Parathyroid adenoma (tissue), 2 donors: ENCODE measurements around the gene IFIT2.
"Not testable (repeated sequence)": the region's sequence is repeated elsewhere in the genome, so short reads cannot be mapped to it uniquely, and the experiment has no call there.

ENCODE experiments used
- H2AFZ ChIP-seq: fragments of 300-600 bp; sonication (generic); one replicate; pipeline ENCODE4 v1.7.0; 2017; ENCODE audit warnings: antibody characterized with exemption, mild to moderate bottlenecking
- H3K27ac ChIP-seq: fragments of 300-600 bp; sonication (generic); one replicate; pipeline ENCODE4 v1.7.0; 2017
- H3K27me3 ChIP-seq: fragments of 300-600 bp; sonication (generic); one replicate; pipeline ENCODE4 v1.7.0; 2017; ENCODE audit warnings: low read length; ENCODE audit not compliant: control insufficient read depth, insufficient read depth
- H3K36me3 ChIP-seq: fragments of 300-600 bp; sonication (generic); one replicate; pipeline ENCODE4 v1.7.0; 2017; ENCODE audit warnings: low read length; ENCODE audit not compliant: control insufficient read depth, insufficient read depth
- H3K4me1 ChIP-seq: fragments of 300-600 bp; sonication (generic); one replicate; pipeline ENCODE4 v1.7.0; 2017; ENCODE audit warnings: control low read depth
- H3K4me2 ChIP-seq: fragments of 300-600 bp; sonication (generic); one replicate; pipeline ENCODE4 v1.7.0; 2017; ENCODE audit warnings: low read length
- H3K4me3 ChIP-seq: fragments of 300-600 bp; sonication (generic); one replicate; pipeline ENCODE4 v1.7.0; 2017; ENCODE audit warnings: low read depth, low read length
- H3K79me2 ChIP-seq: fragments of 300-600 bp; sonication (generic); one replicate; pipeline ENCODE4 v1.7.0; 2017; ENCODE audit warnings: control low read depth
- H3K9ac ChIP-seq: fragments of 300-600 bp; sonication (generic); one replicate; pipeline ENCODE4 v1.7.0; 2017; ENCODE audit warnings: mild to moderate bottlenecking
- H3K9me3 ChIP-seq: fragments of 300-600 bp; sonication (generic); one replicate; pipeline ENCODE4 v1.7.0; 2017; ENCODE audit warnings: low read length; ENCODE audit not compliant: control insufficient read depth
- TF ChIP-seq, protein P1 (sequence below): fragments of 300-600 bp; sonication (generic); IDR thresholded peaks from one replicate; pipeline ENCODE4 v1.7.0; 2017; ENCODE audit warnings: antibody characterized with exemption, mild to moderate bottlenecking
- donor health status: primary hyperparathyroidism.

IFIT2 gene

DNA sequence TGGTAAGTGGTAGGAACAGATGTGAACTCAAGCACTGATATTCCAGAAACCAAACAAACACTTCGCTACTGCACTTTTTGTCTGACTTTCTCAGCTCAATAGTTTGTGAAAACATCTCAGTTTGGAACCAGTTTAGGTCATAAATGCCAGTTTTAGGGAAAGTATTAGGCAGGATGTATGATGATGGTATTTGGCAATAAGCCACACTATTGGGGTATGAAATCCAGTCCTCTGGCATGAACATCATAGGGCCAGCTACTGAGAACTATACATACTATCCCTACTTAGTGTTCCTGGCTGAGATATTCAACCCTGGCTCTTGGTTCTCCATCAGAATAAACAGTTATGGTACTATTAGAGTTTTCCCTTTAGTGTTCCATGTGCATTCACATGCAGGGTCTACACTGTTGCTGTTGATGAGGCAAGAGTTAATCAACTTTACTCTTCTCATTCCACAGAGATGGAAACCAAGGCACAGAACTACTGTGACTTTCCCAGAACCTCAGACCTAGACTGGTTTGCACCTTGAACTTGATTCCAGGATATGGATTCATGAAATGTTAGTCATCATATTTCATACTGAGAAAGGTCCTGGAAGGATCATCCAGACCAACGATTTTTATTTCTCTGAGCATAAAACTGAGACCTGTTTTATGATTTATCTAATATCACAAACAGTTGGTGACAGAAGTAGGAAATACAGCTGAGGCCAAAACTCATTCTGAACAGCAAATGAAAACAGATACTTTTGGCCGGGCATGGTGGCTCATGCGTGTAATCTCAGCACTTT is 20.0 kb upstream of the IFIT2 start:
- no peak overlapping the region for H3K4me2 ChIP-seq
- H3K9ac ChIP-seq, result no peak overlapping the region
- TF ChIP-seq, protein P1, sequence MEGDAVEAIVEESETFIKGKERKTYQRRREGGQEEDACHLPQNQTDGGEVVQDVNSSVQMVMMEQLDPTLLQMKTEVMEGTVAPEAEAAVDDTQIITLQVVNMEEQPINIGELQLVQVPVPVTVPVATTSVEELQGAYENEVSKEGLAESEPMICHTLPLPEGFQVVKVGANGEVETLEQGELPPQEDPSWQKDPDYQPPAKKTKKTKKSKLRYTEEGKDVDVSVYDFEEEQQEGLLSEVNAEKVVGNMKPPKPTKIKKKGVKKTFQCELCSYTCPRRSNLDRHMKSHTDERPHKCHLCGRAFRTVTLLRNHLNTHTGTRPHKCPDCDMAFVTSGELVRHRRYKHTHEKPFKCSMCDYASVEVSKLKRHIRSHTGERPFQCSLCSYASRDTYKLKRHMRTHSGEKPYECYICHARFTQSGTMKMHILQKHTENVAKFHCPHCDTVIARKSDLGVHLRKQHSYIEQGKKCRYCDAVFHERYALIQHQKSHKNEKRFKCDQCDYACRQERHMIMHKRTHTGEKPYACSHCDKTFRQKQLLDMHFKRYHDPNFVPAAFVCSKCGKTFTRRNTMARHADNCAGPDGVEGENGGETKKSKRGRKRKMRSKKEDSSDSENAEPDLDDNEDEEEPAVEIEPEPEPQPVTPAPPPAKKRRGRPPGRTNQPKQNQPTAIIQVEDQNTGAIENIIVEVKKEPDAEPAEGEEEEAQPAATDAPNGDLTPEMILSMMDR, result no peak
- H3K36me3 ChIP-seq, result no peaks in the 10 kb centered on the region
- H3K4me1 ChIP-seq, result peaks cover 9% of the 10 kb centered on the region
- H3K27ac ChIP-seq, result no peak overlapping the region
- no peak overlapping the region for H3K4me3 ChIP-seq
- peak overlapping the region; percentile 30 for H2AFZ ChIP-seq
- H3K27me3 ChIP-seq, result no peaks in the 10 kb centered on the region
- no peaks in the 10 kb centered on the region for H3K79me2 ChIP-seq
- no peaks in the 10 kb centered on the region for H3K9me3 ChIP-seq

DNA sequence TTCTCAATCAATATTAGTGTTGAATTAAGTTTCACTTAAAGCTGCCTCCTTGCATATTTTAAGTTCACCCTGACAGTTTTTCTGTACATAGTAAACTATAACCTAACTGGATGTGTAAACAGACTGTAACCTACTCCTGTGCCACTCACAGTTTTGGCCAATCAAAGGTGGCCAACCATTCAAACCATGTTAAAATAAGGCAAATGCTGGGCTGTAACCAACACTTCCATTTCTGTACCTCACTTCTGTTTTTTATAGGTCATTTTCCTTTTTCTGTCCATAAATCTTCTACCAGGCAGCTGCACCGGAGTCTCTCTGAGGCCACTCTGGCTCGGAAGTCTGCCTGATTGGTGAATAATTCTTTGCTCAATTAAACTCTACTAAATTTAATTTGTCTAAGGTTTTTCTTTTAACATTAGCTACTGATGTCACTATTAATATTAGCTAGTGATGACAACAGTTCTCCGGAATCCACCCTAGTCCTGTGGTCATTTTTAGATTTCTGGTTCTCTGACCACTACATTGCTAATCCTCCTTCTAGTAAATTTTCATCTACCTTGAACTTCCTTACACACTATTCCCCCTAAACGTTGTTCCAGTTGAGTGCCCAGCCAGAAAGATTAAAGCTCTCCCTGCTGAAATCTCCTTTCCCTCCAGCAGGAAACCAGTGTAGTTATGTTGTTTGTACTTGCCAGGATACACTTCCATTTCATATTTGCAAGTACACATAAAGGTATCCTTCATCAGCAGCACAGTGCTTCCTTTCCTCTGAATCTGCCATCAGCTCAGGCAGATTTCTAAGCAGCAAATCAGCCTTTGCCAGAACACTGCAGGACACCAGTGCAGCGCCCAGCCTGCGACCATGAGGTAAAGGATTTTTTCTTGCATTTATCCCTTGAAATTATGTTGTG is 18.6 kb upstream of the IFIT2 start:
- Histone ChIP-seq H3K4me3 (no peak overlapping the region), H3K27me3 (no peaks in the 10 kb centered on the region), H3K9me3 (no peaks in the 10 kb centered on the region), H3K36me3 (no peaks in the 10 kb centered on the region), H3K79me2 (no peaks in the 10 kb centered on the region), H3K27ac (peak overlapping the region; percentile 1), H3K4me1 (peaks cover 9% of the 10 kb centered on the region), H3K4me2 (no peak overlapping the region), H3K9ac (no peak overlapping the region), H2AFZ (peak overlapping the region; percentile 63)
- TF ChIP-seq, protein P1, result no peak

DNA sequence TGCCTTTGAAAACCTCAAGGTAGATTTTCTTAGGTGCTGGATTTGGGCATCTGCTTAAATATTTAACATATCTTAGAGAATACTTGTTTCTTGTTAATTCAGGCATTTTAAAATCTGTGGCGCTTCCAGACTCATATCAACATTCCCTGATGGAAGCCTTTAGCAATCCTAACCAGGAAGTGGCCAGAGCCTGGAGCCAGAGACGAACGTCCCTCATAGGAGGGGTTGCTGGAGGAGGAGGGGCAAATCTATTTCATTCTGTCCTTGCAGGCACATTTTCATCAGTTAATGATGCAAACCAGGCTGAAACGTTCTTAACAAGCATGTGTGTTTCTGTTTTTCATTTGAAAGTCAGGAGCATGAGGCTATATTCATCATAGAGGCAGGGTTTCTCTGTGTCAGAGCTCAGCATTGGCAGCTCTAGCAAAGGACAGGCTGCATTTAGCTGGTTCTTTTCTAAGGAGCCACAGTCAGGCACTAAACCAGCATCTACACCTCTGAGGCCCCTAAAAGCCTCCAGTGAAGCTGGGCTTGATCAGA is 17.8 kb upstream of the IFIT2 start:
- Histone ChIP-seq H3K9me3 (no peaks in the 10 kb centered on the region), H3K79me2 (no peaks in the 10 kb centered on the region), H3K4me2 (no peak overlapping the region), H3K4me1 (peaks cover 9% of the 10 kb centered on the region), H3K27me3 (no peaks in the 10 kb centered on the region), H3K36me3 (no peaks in the 10 kb centered on the region), H3K9ac (no peak overlapping the region), H2AFZ (peak overlapping the region; percentile 63), H3K27ac (peak overlapping the region; percentile 1), H3K4me3 (no peak overlapping the region)
- TF ChIP-seq, protein P1, result no peak

DNA sequence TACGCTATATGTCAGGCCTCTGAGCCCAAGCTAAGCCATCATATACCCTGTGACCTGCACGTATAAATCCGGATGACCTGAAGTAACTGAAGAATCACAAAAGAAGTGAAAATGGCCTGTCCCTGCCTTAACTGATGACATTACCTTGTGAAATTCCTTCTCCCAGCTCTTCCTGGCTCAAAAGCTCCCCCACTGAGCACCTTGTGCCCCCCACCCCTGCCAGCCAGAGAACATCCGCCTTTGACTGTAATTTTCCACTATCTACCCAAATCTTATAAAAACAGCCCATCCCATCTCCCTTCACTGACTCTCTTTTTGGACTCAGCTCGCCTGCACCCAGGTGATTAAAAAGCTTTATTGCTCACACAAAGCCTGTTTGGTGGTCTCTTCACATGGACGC is 17.1 kb upstream of the IFIT2 start:
- not testable (repeated sequence) for H3K27ac ChIP-seq, H3K9me3 ChIP-seq, H3K4me1 ChIP-seq, H3K4me3 ChIP-seq, H3K79me2 ChIP-seq, H3K4me2 ChIP-seq, H3K9ac ChIP-seq, H2AFZ ChIP-seq, H3K27me3 ChIP-seq, H3K36me3 ChIP-seq

DNA sequence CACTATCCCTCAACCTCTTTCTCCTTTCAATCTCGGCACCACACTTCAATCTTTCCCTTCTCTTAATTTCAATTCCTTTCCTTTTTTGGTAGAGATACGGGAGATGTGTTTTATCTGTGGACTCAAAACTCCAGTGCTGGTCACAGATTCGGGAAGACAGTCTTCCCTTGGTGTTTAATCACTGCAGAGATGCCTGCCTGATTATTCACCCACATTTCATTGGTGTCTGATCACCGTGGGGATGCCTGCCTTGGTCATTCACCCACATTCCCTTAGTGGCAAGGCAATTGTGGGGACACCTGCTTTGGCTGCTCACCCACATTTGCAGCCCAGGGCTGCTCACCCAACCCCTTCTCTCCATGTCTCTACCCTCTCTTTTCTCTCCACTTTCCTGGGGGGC is 16.5 kb upstream of the IFIT2 start:
- H3K27me3 ChIP-seq, H3K4me2 ChIP-seq, H3K36me3 ChIP-seq, H2AFZ ChIP-seq, H3K9ac ChIP-seq, H3K9me3 ChIP-seq, H3K27ac ChIP-seq, H3K4me3 ChIP-seq, H3K4me1 ChIP-seq, H3K79me2 ChIP-seq: not testable (repeated sequence)
